ENCODE data around the gene UBE4B.

UBE4B gene

DNA sequence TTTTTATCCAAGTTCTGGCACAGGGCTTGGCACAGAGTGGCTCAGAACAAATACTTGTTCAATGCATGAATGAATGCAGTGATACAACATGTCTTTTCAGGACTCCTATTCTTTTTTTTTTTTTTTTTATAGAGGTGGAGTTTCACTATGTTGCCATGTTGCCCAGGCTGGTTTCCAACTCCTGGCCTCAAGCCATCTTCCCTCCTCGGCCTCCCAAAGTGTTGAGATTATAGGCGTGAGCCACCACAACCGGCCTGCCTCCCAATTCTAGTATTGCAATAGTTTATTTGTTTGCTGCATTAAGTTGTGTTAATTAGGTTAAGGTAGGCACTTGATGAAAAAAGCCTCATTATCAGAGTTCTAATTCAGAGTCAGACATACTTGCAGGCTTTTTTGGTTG lies 17.9 kb downstream of the UBE4B start:
- Mint-ChIP-seq H3K27me3 (no peaks in the 10 kb centered on the region), H3K27ac (no peak overlapping the region), H3K9me3 (no peaks in the 10 kb centered on the region), H3K36me3 (ENCODE audit: insufficient read depth) (peaks cover 22% of the 10 kb centered on the region), H3K4me1 (ENCODE audit: low read depth in 2 of 2) (peaks cover 26 to 36% of the 10 kb centered on the region in 2 donors), H3K4me3 (no peak overlapping the region)
- no peak for DNase-seq
- no peak for ATAC-seq (replicated peaks)

GRCh38 chr1:10051656-10052055 lies 18.9 kb downstream of the UBE4B start:
- Mint-ChIP-seq H3K27me3 (no peaks in the 10 kb centered on the region), H3K4me3 (no peak overlapping the region), H3K36me3 (ENCODE audit: insufficient read depth) (peaks cover 22% of the 10 kb centered on the region), H3K27ac (no peak overlapping the region), H3K9me3 (no peaks in the 10 kb centered on the region), H3K4me1 (ENCODE audit: low read depth in 2 of 2) (peaks cover 20 to 31% of the 10 kb centered on the region in 2 donors)
- ATAC-seq (replicated peaks) (no peak), DNase-seq (no peak)

DNA sequence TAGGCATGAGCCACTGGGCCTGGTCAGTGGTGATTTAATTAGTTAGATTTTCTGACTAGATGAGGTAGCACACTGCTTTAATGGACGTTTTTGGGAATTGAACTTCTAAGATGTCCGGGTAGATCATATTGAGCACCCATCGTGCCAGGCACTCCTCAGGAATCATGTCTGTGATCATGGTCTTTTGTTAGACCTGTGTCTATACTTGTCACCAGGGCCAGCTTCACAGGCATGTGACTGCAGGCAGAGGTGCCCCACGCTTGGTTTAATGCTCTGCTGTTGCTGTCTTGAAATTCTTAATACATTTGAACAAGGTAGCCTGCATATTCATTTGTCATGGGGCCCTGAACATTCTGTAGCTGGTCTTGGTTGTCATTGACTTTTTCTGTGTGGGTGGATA lies 19.6 kb downstream of the UBE4B start:
- no peaks in the 10 kb centered on the region for H3K27me3 Mint-ChIP-seq
- DNase-seq: no peak
- no peak overlapping the region for H3K27ac Mint-ChIP-seq
- H3K9me3 Mint-ChIP-seq: no peaks in the 10 kb centered on the region
- H3K4me3 Mint-ChIP-seq: no peak overlapping the region
- peaks cover 24% of the 10 kb centered on the region for H3K36me3 Mint-ChIP-seq (ENCODE audit: insufficient read depth)
- no peak for ATAC-seq (replicated peaks)
- peaks cover 14 to 26% of the 10 kb centered on the region in 2 donors for H3K4me1 Mint-ChIP-seq (ENCODE audit: low read depth in 2 of 2)

GRCh38 chr1:10054465-10054864 lies 21.7 kb downstream of the UBE4B start:
- H3K27ac Mint-ChIP-seq: no peak overlapping the region

DNA sequence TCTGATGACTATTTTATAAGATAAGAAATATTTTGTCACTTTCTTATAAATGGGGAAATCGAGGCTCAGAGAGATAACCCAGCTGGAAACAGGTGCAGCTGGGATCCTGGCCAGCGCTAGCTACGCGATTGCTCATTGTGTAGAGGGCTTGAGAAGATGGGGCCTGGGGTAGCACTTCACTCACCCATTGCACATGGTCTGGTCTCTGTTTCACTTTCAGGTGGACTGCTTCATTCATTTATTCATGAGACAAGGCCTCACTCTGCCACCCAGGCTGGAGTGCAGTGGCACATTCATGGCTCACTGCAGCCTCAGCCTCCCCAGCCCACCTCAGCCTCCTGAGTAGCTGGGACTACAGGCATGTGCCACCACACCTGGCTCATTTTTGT lies 23.8 kb downstream of the UBE4B start:
- ATAC-seq (replicated peaks) (no peak), DNase-seq (no peak)
- Mint-ChIP-seq H3K27ac (no peak overlapping the region), H3K9me3 (no peaks in the 10 kb centered on the region), H3K36me3 (ENCODE audit: insufficient read depth) (peaks cover 17% of the 10 kb centered on the region), H3K27me3 (no peaks in the 10 kb centered on the region), H3K4me3 (no peak overlapping the region), H3K4me1 (ENCODE audit: low read depth in 2 of 2) (peaks cover 9 to 16% of the 10 kb centered on the region in 2 donors)

More at GRCh38 chr1:10054465-10054864, 21.7 kb downstream of the UBE4B start:
- no peaks in the 10 kb centered on the region for H3K9me3 Mint-ChIP-seq
- peaks cover 16 to 24% of the 10 kb centered on the region in 2 donors for H3K4me1 Mint-ChIP-seq (ENCODE audit: low read depth in 2 of 2)
- H3K36me3 Mint-ChIP-seq (ENCODE audit: insufficient read depth): peaks cover 25% of the 10 kb centered on the region
- DNase-seq (no peak), ATAC-seq (replicated peaks) (no peak)
- no peak overlapping the region for H3K4me3 Mint-ChIP-seq
- no peaks in the 10 kb centered on the region for H3K27me3 Mint-ChIP-seq

DNA sequence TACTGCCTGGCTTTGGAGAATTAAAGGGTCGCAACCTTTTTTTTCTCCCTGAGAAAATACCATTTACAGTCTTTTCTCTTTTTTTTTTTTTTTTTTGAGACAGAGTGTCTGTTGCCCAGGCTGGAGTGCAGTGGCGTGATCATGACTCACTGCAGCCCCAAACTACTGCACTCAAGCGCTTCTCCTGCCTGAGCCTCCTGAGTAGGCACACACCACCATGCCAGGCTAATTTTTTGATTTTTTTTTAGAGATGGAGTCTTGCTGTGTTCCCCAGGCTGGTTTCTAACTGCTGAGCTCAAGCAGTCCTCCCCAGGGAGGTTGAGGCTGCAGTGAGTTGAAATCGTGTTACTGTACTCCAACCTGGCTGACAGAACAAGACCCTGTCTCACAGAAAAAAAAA lies 24.6 kb downstream of the UBE4B start:
- Mint-ChIP-seq H3K4me1 (ENCODE audit: low read depth in 2 of 2) (peaks cover 7 to 16% of the 10 kb centered on the region in 2 donors), H3K27ac (no peak overlapping the region), H3K27me3 (no peaks in the 10 kb centered on the region), H3K4me3 (no peak overlapping the region), H3K9me3 (no peaks in the 10 kb centered on the region), H3K36me3 (ENCODE audit: insufficient read depth) (peaks cover 15% of the 10 kb centered on the region)
- ATAC-seq (replicated peaks): no peak
- DNase-seq: no peak

DNA sequence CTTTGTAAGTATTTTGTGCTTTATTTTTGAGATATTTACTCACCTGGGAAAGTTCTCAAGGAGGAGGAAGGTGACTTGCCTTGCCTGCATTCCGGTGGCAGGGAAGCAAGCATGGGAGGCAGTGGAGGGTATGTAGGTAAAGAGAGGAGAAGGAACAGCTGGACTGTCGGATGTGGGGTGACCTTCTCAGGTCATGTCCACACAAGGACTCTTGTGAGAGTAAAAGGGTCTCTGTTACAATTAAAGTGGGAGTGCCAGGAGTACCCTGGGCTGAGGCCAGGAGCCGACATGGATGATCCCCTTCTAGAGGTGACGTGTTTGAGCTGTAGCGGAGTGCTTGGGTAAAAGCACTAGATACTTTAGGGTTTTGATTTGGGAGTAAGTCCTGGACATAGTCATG lies 25.0 kb downstream of the UBE4B start:
- ATAC-seq (replicated peaks): no peak
- H3K4me1 Mint-ChIP-seq (ENCODE audit: low read depth in 2 of 2): peaks cover 7 to 16% of the 10 kb centered on the region in 2 donors
- peak overlapping the region in 1 of 2 donors; percentile 38 for H3K27ac Mint-ChIP-seq
- DNase-seq: no peak
- peaks cover 17% of the 10 kb centered on the region for H3K36me3 Mint-ChIP-seq (ENCODE audit: insufficient read depth)
- H3K4me3 Mint-ChIP-seq: no peak overlapping the region
- H3K9me3 Mint-ChIP-seq: no peaks in the 10 kb centered on the region
- no peaks in the 10 kb centered on the region for H3K27me3 Mint-ChIP-seq

GRCh38 chr1:10059342-10059718 lies 26.6 kb downstream of the UBE4B start:
- no peak for ATAC-seq (replicated peaks)
- Mint-ChIP-seq H3K4me3 (no peak overlapping the region), H3K27me3 (no peaks in the 10 kb centered on the region), H3K36me3 (ENCODE audit: insufficient read depth) (peaks cover 22% of the 10 kb centered on the region), H3K9me3 (no peaks in the 10 kb centered on the region), H3K4me1 (ENCODE audit: low read depth in 2 of 2) (peaks cover 15 to 29% of the 10 kb centered on the region in 2 donors), H3K27ac (no peak overlapping the region)
- DNase-seq: no peak

DNA sequence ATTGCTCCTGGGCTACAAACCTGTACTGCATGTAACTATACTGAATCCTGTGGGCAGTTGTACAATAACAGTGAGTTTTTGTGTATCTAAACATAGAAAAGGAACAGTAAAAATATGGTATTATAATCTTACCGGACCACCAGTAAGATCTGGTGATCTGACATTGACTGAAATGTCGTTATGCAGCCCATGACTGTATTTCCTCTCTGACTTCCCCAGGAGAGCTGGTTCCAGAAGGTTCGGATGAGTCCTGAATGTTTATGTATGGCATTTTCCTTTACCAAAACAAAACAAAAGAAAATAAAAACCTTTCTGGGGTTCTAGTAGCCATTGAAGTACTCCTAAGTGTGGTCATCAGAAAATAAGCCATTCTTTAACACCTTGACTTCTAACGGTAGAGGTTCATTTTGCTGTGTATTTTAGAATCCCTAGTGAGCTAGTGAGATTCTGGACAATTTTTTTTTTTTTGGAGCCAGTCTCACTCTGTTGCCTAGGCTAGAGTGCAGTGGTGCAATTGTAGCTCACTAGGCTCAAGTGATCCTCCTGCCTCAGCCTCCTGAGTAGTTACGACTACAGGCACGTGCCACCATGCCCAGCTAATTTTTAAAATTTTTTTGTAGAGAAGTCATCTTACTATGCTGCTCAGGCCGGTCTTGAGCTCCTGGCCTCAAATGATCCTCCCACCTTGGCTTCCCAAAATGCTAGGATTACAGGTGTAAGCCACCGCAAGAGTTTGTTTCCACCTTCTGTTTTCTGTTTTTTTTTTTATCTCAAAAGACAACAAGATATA lies 27.7 kb downstream of the UBE4B start:
- H3K4me1 Mint-ChIP-seq (ENCODE audit: low read depth in 2 of 2): peaks cover 20 to 32% of the 10 kb centered on the region in 2 donors
- H3K4me3 Mint-ChIP-seq: no peak overlapping the region
- peaks cover 27% of the 10 kb centered on the region for H3K36me3 Mint-ChIP-seq (ENCODE audit: insufficient read depth)
- no peak overlapping the region for H3K27ac Mint-ChIP-seq
- DNase-seq: no peak
- H3K27me3 Mint-ChIP-seq: no peaks in the 10 kb centered on the region
- ATAC-seq (replicated peaks): no peak
- no peaks in the 10 kb centered on the region for H3K9me3 Mint-ChIP-seq

DNA sequence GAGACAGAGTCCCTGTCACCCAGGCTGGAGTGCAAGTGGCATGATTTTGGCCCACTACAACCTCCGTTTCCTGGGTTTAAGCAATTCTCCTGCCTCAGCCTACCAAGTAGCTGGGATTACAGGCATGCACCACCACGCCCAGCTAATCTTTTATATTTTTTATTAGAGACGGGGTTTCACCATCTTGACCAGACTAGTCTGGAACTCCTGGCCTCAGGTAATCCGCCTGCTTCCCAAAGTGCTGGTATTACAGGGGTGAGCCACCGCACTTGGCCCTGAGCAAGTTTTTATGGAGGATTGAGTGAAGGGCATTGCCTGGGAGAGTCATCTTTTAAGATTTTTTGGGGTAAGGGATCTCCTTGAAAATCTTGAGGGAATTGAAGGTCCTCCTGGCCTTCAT lies 28.5 kb downstream of the UBE4B start:
- Mint-ChIP-seq H3K27me3 (no peaks in the 10 kb centered on the region), H3K36me3 (ENCODE audit: insufficient read depth) (peaks cover 27% of the 10 kb centered on the region), H3K9me3 (no peaks in the 10 kb centered on the region), H3K4me1 (ENCODE audit: low read depth in 2 of 2) (peaks cover 20 to 28% of the 10 kb centered on the region in 2 donors), H3K4me3 (no peak overlapping the region), H3K27ac (no peak overlapping the region)
- no peak for ATAC-seq (replicated peaks)
- no peak for DNase-seq

DNA sequence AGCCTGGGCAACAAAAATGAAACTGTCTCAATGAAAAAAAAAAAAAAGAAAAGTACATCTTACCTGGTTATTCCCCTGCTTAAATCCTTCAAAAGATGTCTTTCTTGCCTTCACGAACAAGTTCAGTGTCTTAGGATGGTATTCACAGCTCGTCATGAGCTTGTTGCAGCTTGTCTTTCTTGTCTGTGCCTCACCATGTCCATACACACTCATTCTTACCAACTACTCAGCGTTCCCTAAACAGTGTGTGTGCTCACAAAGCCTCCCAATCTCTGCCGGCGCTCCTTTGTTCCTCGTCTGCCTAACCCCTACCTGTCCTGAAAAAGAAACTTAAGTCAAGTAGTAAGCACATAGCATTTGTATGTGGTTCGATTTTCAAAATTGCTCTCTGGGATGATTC lies 31.1 kb downstream of the UBE4B start:
- DNase-seq (no peak), ATAC-seq (replicated peaks) (no peak)
- Mint-ChIP-seq H3K4me1 (ENCODE audit: low read depth in 2 of 2) (peaks cover 14 to 23% of the 10 kb centered on the region in 2 donors), H3K4me3 (no peak overlapping the region), H3K36me3 (ENCODE audit: insufficient read depth) (peaks cover 17% of the 10 kb centered on the region), H3K27me3 (no peaks in the 10 kb centered on the region), H3K9me3 (no peaks in the 10 kb centered on the region), H3K27ac (peak overlapping the region; percentile 54 to 84)

DNA sequence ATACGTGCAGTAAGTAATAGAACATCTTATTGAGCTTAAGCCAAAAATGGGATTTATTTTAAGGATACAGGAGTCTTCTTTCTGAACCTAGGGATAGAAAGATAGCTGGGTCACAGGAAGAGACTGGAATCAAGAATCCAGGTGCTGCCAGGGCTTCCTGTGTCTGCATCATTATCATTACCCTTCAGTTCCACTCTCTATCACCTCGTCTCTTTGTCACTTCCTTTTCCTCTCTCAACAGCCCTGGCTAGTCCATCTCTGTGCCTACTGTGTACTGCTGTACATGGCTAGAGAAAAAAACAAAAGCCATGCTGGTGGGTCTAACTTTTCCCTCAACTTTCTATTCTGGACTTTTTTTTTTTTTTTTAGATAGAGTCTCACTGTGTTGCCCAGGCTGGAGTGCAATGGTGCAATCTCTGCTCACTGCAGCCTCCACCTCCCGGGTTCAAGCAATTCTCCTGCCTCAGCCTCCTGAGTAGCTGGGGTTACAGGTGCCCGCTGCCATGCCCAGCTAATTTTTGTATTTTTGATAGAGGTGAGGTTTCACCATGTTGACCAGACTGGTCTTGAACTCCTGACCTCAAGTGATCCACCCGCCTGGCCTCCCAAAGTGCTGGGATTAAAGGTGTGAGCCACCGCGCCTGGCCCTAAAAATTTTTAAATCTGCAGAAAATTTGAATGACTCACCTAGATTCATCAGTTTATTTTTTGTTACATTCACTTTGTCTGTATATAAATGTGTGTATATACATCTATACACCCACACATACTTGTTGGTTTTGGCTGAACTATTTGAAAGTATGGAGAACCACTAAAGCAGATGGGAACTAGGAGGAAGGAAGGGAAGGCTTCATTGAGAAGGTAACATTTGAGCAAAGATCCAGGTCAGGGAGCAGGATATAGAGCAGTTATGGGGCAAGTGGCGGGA lies 31.9 kb downstream of the UBE4B start:
- Mint-ChIP-seq H3K36me3 (ENCODE audit: insufficient read depth) (peaks cover 16% of the 10 kb centered on the region), H3K4me1 (ENCODE audit: low read depth in 2 of 2) (peaks cover 17 to 26% of the 10 kb centered on the region in 2 donors), H3K27me3 (no peaks in the 10 kb centered on the region), H3K27ac (peak overlapping the region in 1 of 2 donors; percentile 54), H3K4me3 (no peak overlapping the region), H3K9me3 (no peaks in the 10 kb centered on the region)
- DNase-seq: no peak
- no peak for ATAC-seq (replicated peaks)

DNA sequence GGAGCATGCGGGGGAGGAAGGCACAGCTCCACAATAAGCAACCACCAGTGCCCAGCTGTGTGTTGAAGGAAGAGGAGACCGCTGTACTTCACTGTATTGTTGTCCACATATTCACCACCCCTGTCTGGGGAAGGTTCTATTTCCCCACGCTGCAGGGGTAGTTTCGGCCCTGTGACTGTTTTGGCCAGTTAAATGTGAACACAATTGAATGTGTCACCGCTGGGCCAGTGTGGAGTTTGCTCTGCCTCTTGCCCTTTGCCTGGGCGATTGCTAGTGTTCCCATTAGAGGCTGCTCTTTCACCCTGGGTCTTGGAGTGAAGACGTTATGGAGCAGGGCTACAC lies 32.6 kb downstream of the UBE4B start:
- peaks cover 17 to 26% of the 10 kb centered on the region in 2 donors for H3K4me1 Mint-ChIP-seq (ENCODE audit: low read depth in 2 of 2)
- peak overlapping the region in 1 of 2 donors; percentile 54 for H3K27ac Mint-ChIP-seq
- no peaks in the 10 kb centered on the region for H3K9me3 Mint-ChIP-seq
- H3K36me3 Mint-ChIP-seq (ENCODE audit: insufficient read depth): peaks cover 16% of the 10 kb centered on the region
- H3K4me3 Mint-ChIP-seq: no peak overlapping the region
- DNase-seq: no peak
- H3K27me3 Mint-ChIP-seq: no peaks in the 10 kb centered on the region
- ATAC-seq (replicated peaks): no peak

DNA sequence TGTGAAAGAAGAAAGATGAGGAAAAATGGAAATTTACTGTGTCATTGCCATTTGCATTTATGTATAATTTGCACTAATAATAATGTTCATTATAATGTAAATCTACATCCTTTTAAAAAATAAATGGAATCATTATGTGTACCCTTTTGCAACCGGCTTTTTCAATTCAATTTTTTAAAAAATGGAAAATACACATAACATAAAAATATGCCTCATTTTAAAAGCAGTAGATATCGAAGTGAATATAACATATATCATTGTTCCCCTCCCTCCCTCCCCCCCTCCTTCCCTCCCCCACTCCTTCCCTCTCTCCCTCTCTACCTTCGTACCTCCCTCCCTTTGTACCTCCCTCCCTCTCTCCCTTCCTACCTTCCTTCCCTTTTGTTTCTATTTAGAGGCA lies 33.0 kb downstream of the UBE4B start:
- H3K27ac Mint-ChIP-seq: no peak overlapping the region
- no peaks in the 10 kb centered on the region for H3K27me3 Mint-ChIP-seq
- peaks cover 17 to 30% of the 10 kb centered on the region in 2 donors for H3K4me1 Mint-ChIP-seq (ENCODE audit: low read depth in 2 of 2)
- H3K36me3 Mint-ChIP-seq (ENCODE audit: insufficient read depth): peaks cover 16% of the 10 kb centered on the region
- DNase-seq (no peak), ATAC-seq (replicated peaks) (no peak)
- no peaks in the 10 kb centered on the region for H3K9me3 Mint-ChIP-seq
- H3K4me3 Mint-ChIP-seq: no peak overlapping the region
